DMS153 treated with DMSO at 0.1 percent for 48 hours (cell line): ENCODE results near the gene FGF10.

Experiments used
- DNase-seq: peaks from one replicate; lab custom pipeline; 2025; ENCODE audit not compliant: unreplicated experiment; lab: John Stamatoyannopoulos, UW

FGF10 gene

DNA sequence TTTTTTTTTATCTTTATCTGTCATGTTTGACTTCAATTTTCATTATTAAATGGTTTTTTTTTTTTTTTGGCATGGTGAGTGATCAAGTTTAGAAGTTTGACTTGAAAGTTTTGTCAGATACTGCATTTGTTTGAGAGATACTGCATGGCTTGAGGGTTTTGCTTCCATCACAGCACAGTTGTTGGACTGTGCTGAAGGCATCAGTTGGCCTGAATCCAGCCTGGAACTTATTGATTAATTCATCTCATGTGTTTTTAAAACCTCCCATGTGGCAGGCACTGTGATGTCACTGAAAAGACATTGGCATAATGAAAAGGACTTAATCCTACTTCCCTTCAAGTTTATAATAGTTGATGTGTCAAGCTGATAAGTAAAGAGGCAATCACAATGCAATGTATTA is 128.4 kb downstream of the FGF10 start:
- no peak for DNase-seq

DNA sequence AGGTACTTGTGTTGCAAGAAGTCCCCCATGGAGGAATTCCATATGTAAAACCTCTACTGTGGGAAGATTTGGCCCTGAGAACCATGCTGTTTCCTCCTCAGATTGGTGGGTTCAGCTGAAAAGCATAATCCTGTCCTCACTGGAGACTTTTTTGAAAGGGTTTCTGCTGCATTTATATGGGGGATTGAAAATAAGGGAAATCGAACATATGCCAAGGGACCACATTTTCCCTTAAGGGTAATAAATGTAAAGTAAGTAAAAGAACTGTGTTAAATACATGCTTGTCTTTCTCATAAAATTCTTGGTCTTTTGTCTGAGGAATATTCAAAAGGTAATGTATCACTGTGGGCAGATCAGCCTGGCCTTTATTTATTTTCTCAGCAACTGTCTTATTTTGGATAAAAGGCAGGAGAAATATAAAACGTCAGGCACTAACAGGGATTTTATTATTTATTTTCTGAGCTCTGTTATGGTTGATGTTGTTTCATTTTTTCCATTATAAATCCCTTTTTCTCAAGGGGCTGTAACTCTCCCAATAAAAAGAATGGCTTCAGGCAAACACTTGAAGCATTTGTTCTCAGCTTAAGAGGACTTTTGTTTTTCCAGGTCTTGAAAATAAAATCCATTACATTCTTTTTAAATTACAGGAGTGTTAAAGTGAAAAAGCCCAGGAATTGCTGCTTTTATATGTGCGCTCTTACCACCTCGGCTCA is 131.4 kb downstream of the FGF10 start:
- DNase-seq, result no peak

GRCh38 chr5:44257221-44257620 is 132.0 kb downstream of the FGF10 start:
- no peak for DNase-seq
